Loucy (cell line): Measurements from ENCODE around the gene MLEC.

Experiments
- H2AFZ ChIP-seq: fragments of 200-600 bp; sonication (generic); 2 replicates; pipeline ENCODE4 v1.6.0; 2016; ENCODE audit warnings: antibody characterized with exemption, mild to moderate bottlenecking, low read length, moderate library complexity
- H3F3A ChIP-seq: fragments of 200-600 bp; 2 replicates; pipeline ENCODE4 v1.6.0; 2016; ENCODE audit warnings: antibody characterized with exemption, low read depth, mild to moderate bottlenecking
- H3K27me3 ChIP-seq: fragments of 200-600 bp; sonication (generic); 2 replicates; pipeline ENCODE4 v1.6.1; 2014; ENCODE audit warnings: low read length, mild to moderate bottlenecking; ENCODE audit not compliant: insufficient read depth, poor library complexity, severe bottlenecking
- H3K36me3 ChIP-seq: fragments of 200-600 bp; sonication (generic); 2 replicates; pipeline ENCODE4 v1.6.1; 2016; ENCODE audit warnings: low read length; ENCODE audit not compliant: insufficient read depth
- H3K4me1 ChIP-seq: fragments of 200-600 bp; sonication (generic); 2 replicates; pipeline ENCODE4 v1.5.1; 2014; ENCODE audit warnings: low read length, mild to moderate bottlenecking; ENCODE audit not compliant: insufficient read depth, poor library complexity, severe bottlenecking
- H3K4me2 ChIP-seq: fragments of 200-600 bp; sonication (generic); 2 replicates; pipeline ENCODE4 v1.6.0; 2014; ENCODE audit warnings: antibody characterized with exemption, low read length, low read depth, mild to moderate bottlenecking; ENCODE audit not compliant: poor library complexity, severe bottlenecking
- H3K4me3 ChIP-seq: fragments of 200-600 bp; sonication (generic); 2 replicates; pipeline ENCODE4 v1.5.1; 2014; ENCODE audit warnings: low read length, mild to moderate bottlenecking, mixed read lengths; ENCODE audit not compliant: poor library complexity, severe bottlenecking
- H3K79me2 ChIP-seq: fragments of 200-600 bp; sonication (generic); 2 replicates; pipeline ENCODE4 v1.6.1; 2014; ENCODE audit warnings: low read length; ENCODE audit not compliant: insufficient read depth
- H3K9ac ChIP-seq: fragments of 200-600 bp; sonication (generic); 2 replicates; pipeline ENCODE4 v1.6.0; 2014; ENCODE audit warnings: mild to moderate bottlenecking, low read depth, low read length, moderate library complexity; ENCODE audit not compliant: poor library complexity, severe bottlenecking
- H3K9me2 ChIP-seq: fragments of 200-600 bp; sonication (generic); replicated peaks from 2 replicates; pipeline ENCODE4 v1.6.1; 2016; ENCODE audit warnings: low read depth, low read length, mixed read lengths
- H3K9me3 ChIP-seq: fragments of 200-600 bp; sonication (generic); 2 replicates; pipeline ENCODE4 v1.6.1; 2014; ENCODE audit warnings: mild to moderate bottlenecking, antibody characterized with exemption, low read length, low read depth; ENCODE audit not compliant: insufficient read depth
- H4K20me1 ChIP-seq: fragments of 200-600 bp; sonication (generic); 2 replicates; pipeline ENCODE4 v1.6.0; 2014; ENCODE audit warnings: antibody characterized with exemption, low read length, mild to moderate bottlenecking; ENCODE audit not compliant: insufficient read depth, poor library complexity, severe bottlenecking
- EZH2phosphoT487 ChIP-seq: fragments of 200-600 bp; IDR thresholded peaks from 2 replicates; pipeline ENCODE4 v1.6.1; 2018; ENCODE audit warnings: antibody characterized with exemption, mild to moderate bottlenecking, moderate library complexity, borderline replicate concordance
- TF ChIP-seq, protein P1 (sequence below): fragments of 200-600 bp; sonication (generic); conservative IDR thresholded peaks from 2 replicates; pipeline ENCODE4 v1.5.1; 2014; ENCODE audit warnings: mild to moderate bottlenecking, antibody characterized with exemption, low read length

MLEC gene

DNA sequence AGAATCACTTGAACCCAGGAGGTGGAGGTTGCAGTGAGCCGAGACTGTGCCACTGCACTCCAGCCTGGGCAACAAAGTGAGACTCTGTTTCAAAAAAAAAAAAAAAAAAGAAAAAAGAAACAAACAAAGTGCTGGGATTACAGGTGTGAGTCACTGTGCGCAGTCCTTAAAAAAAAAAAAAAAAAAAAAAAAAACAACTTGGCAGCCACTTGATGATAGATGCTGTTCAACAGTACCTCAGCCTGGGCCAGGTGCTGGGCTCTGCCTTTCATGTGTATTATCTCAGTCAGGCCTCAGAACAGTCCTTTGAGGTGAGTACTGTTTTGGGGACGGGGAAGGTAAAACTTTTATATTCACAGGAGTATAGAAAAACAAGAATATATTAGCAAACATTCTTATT is 48.2 kb downstream of the MLEC start:
- Histone ChIP-seq H3K9me2 (no peaks in the 10 kb centered on the region), H3K79me2 (no peaks in the 10 kb centered on the region), H3K4me2 (no peak overlapping the region), H3K9me3 (no peaks in the 10 kb centered on the region), H3K36me3 (no peaks in the 10 kb centered on the region), H4K20me1 (no peaks in the 10 kb centered on the region), H3F3A (no peaks in the 10 kb centered on the region), H3K4me1 (no peaks in the 10 kb centered on the region), H3K4me3 (no peak overlapping the region), H3K27me3 (no peaks in the 10 kb centered on the region), H3K9ac (no peak overlapping the region), H2AFZ (no peak overlapping the region)
- TF ChIP-seq EZH2phosphoT487 = no peak
- TF ChIP-seq, protein P1, sequence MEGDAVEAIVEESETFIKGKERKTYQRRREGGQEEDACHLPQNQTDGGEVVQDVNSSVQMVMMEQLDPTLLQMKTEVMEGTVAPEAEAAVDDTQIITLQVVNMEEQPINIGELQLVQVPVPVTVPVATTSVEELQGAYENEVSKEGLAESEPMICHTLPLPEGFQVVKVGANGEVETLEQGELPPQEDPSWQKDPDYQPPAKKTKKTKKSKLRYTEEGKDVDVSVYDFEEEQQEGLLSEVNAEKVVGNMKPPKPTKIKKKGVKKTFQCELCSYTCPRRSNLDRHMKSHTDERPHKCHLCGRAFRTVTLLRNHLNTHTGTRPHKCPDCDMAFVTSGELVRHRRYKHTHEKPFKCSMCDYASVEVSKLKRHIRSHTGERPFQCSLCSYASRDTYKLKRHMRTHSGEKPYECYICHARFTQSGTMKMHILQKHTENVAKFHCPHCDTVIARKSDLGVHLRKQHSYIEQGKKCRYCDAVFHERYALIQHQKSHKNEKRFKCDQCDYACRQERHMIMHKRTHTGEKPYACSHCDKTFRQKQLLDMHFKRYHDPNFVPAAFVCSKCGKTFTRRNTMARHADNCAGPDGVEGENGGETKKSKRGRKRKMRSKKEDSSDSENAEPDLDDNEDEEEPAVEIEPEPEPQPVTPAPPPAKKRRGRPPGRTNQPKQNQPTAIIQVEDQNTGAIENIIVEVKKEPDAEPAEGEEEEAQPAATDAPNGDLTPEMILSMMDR = no peak

DNA sequence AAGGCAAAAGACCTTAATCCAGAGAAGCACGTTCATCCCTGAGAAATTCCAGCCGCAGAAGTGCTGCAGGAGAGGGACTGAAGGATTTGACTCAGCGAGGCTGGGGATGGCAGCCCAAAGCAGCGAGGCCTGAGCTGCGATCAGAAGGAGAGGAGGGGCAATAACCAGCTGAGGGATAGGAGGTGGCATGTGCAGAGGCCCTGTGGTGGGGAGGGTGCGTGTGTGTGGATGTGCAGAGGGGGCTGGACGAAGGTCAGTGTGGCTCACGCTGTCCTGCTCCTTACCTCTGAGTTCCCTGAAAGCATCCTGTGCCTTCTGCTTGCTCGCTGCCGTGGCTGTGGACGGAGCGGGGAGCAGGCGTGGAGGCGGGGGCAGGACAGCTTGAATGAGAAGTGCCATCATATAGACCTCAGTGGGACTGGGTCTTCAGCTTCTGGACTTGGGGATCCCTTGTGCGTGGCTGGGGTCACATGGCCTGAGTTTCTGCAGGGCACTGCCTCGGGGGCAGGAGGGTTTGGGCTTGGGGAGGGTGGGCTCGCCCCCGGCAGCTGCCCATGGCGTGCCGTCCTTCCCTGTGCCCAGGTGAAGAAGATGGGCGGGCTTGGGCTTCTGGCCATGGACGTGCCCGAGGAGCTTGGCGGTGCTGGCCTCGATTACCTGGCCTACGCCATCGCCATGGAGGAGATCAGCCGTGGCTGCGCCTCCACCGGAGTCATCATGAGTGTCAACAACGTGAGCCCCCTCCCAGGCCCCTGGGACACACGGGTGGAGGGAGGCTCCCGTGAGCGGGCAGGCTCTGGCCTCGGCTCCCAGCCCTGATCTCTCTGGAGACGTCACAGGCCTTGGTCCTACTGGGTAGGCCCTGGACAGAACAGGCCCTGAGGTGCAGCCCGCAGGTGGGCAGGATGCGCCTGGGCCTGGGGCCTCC is 49.7 kb downstream of the MLEC start:
- Histone ChIP-seq H3K27me3 (no peaks in the 10 kb centered on the region), H3K9ac (no peak overlapping the region), H3K9me3 (no peaks in the 10 kb centered on the region), H3K4me1 (no peaks in the 10 kb centered on the region), H4K20me1 (no peaks in the 10 kb centered on the region), H3F3A (no peaks in the 10 kb centered on the region), H2AFZ (no peak overlapping the region), H3K9me2 (no peaks in the 10 kb centered on the region), H3K36me3 (no peaks in the 10 kb centered on the region), H3K4me3 (no peak overlapping the region), H3K79me2 (no peaks in the 10 kb centered on the region), H3K4me2 (no peak overlapping the region)
- TF ChIP-seq EZH2phosphoT487 = no peak

DNA sequence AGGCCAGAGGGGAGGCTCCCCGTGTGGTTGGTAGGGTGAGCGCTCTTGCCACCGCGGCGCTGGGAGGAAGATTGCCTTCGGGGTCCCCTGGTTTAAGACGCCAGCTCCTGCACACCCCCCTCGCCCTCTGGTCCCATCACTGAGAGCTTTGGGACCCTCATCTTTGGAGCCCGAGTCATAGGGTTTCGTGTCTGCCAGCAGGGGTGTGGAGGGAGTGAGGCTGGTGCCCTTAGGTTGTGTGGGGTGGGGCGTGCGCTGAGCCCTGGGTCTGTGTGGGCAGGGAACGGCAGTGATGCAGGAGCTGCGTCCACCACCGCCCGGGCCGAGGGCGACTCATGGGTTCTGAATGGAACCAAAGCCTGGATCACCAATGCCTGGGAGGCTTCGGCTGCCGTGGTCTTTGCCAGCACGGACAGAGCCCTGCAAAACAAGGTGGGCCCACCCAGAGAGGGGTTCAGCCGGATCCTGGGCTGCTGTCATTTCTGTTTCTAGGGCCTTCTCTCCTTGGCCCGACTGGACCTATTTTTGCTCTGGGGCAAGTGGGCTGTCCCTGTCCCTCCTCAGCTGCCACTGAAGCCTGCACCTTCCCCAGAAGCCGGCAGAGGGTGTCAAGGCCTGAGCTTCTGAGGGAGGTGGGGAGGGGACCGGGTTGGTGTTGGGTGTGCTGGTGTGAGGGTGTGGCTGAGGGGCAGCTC is 50.8 kb downstream of the MLEC start:
- H3K9me3 ChIP-seq = no peaks in the 10 kb centered on the region
- no peaks in the 10 kb centered on the region for H3F3A ChIP-seq
- no peaks in the 10 kb centered on the region for H3K79me2 ChIP-seq
- H4K20me1 ChIP-seq = no peaks in the 10 kb centered on the region
- no peak overlapping the region for H3K4me2 ChIP-seq
- H3K4me1 ChIP-seq = no peaks in the 10 kb centered on the region
- no peak overlapping the region for H3K9ac ChIP-seq
- TF ChIP-seq, protein P1 = no peak
- no peak for TF ChIP-seq EZH2phosphoT487
- H3K36me3 ChIP-seq = no peaks in the 10 kb centered on the region
- no peaks in the 10 kb centered on the region for H3K27me3 ChIP-seq
- no peak overlapping the region for H3K4me3 ChIP-seq
- H3K9me2 ChIP-seq = no peaks in the 10 kb centered on the region
- H2AFZ ChIP-seq = no peak overlapping the region
